HUDEP-2 (cell line): Measurements from ENCODE around the gene SEMG1.
A peak's percentile ranks its signal among the peaks of the same experiment; 100 is the strongest.

Source experiments
- DNase-seq, 76 experiments: peaks; one replicate each; lab custom pipeline; 2025; ENCODE audit not compliant: unreplicated experiment in 76 of 76; lab: John Stamatoyannopoulos, UW

The SEMG1 gene, protein sequence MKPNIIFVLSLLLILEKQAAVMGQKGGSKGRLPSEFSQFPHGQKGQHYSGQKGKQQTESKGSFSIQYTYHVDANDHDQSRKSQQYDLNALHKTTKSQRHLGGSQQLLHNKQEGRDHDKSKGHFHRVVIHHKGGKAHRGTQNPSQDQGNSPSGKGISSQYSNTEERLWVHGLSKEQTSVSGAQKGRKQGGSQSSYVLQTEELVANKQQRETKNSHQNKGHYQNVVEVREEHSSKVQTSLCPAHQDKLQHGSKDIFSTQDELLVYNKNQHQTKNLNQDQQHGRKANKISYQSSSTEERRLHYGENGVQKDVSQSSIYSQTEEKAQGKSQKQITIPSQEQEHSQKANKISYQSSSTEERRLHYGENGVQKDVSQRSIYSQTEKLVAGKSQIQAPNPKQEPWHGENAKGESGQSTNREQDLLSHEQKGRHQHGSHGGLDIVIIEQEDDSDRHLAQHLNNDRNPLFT

GRCh38 chr20:45206725-45207124, at the start of gene SEMG1:
Gene SEMG1 (plus strand): TSS chr20:45207033. CDS start chr20:45207054, 21 bp downstream.
- DNase-seq = peak in 9 of 76 experiments; percentile 6 to 55 (median 17)

- no peak for DNase-seq
These were observed 48.9 kb upstream of the SEMG1 start for GRCh38 chr20:45157962-45158361.

DNA sequence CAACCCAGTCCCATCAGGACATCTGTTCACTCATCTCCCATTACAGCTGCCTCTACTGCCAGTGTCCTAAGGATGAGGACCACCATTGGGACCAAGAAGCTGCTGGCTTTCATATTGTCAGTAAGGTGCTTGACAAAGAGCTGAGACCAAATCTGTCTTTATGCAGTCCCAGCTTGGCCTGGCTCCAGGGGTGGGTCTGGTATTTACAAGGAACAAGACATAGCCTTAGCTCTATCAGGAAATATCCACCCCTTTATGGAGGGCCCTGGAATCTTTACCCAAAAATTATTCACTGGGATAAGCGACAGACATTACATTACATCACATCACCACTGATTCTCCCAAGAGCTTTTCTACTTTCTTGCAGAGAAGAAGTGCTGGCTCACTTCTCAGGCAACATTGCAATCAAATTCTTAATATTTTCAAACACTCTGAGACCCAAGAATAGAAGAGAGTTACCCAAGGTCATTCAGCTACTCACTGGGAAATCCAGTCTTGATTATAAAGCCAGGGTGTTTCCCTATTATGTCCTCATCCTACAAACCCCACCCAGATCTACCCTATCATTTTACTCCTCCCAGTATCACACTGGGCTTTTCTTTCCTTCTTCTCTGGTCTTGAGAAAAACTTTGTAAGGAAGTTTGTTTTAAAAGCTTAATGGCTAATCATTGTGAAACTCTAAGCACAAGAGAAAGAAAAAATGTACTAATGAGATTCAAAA, 43.6 kb upstream of the SEMG1 start:
- DNase-seq = no peak

- DNase-seq = no peak
These were observed 41.9 kb upstream of the SEMG1 start for GRCh38 chr20:45164906-45165305.

DNA sequence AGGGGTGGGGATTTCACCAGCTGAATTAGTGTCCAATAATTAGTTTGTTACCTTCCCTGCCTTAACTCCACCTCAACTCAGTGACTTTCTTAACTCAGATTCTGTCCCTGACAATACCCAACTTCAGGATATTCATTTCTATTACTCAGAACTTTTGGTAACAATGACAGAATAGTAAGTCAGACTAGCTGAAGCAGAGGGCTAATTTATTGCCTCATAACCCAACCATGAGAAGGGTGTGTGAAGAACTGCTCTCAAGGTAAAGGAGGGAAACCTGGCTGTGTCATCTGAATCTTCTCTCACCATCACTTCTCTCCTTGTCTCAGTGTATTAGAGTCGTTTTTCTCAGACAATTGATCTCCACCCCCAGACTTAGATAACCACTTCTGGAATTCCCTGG, 33.3 kb upstream of the SEMG1 start:
- no peak for DNase-seq

DNA sequence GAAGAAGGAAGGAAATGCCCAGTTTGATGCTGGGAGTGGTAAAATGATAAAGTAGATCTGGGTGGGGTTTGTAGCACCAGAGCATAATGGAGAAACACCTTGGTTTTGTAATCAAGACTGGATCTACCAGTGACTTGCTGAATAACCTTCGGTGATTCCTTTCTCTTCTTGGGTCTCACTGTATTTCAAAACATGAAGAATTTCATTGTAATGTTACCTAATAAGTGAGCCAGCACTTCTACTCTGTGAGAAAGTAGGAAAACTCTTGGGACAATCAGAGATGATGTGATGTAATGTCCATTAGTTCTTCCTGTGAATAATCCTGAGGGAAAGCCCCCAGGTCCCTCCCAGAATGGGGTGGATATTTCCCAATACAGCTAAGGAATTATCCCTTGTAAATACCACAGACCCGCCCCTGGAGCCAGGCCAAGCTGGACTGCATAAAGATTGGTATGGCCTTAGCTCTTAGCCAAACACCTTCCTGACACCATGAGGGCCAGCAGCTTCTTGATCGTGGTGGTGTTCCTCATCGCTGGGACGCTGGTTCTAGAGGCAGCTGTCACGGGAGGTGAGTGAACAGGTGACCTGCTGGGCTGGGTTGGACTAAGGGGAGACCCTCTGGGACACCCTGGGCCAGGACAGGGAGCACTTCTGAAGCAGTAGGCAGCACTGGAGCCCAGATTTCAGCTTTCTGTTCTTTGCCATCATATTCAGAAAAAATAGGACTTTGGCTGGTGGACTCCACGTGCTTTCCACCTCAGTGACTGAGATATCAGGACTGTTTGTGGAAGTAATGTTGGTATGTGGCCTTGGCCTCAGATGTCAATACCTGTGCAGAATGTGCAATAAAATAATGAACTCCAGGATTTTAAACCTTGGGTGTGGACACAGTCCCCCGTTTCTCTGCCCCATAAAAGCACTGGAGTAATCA, 32.1 kb upstream of the SEMG1 start, which contains the start of gene PI3:
Gene PI3 (plus strand): TSS at position 469 of the 931 bp plus-strand sequence. CDS start 21 bp downstream, at position 490.
- no peak for DNase-seq

- no peak for DNase-seq
These were observed 30.1 kb upstream of the SEMG1 start for GRCh38 chr20:45176526-45177267.

- DNase-seq = no peak
These were observed 27.7 kb upstream of the SEMG1 start for GRCh38 chr20:45179166-45179565.

DNA sequence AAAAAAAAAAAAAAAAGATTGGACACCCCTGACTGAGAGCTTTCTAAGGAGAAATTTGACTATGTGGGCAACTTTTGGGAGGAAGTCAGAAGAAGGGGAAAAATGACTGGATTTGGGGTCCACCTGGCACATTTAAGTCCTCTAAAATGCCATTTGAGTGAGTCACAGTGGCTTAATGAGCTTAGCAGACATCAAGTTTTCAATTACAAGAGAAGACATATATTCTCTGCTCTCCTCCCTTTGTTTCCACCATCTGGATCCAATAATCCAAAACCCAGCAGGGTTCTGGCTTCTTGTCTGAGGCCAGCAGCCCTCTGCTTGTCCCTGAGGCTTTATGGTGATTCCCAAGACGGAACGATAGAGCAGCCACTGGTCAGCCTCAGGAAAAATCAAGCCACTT, 25.2 kb upstream of the SEMG1 start:
- no peak for DNase-seq

GRCh38 chr20:45183084-45183483, 23.7 kb upstream of the SEMG1 start:
- no peak for DNase-seq

- no peak for DNase-seq
These were observed 19.1 kb upstream of the SEMG1 start for GRCh38 chr20:45187693-45188092.

GRCh38 chr20:45189067-45189609, 17.7 kb upstream of the SEMG1 start:
- no peak for DNase-seq

- DNase-seq = no peak
These were observed 17.0 kb upstream of the SEMG1 start for GRCh38 chr20:45189861-45190260.

- no peak for DNase-seq
These were observed 14.9 kb upstream of the SEMG1 start for GRCh38 chr20:45191926-45192325.

- no peak for DNase-seq
These were observed 13.5 kb upstream of the SEMG1 start for GRCh38 chr20:45193331-45193730.

- no peak for DNase-seq
These were observed 3.1 kb downstream of the SEMG1 start for GRCh38 chr20:45209924-45210323.

GRCh38 chr20:45211569-45212474, 5.0 kb downstream of the SEMG1 start:
- no peak for DNase-seq

GRCh38 chr20:45212836-45213235, 6.0 kb downstream of the SEMG1 start:
- no peak for DNase-seq

DNA sequence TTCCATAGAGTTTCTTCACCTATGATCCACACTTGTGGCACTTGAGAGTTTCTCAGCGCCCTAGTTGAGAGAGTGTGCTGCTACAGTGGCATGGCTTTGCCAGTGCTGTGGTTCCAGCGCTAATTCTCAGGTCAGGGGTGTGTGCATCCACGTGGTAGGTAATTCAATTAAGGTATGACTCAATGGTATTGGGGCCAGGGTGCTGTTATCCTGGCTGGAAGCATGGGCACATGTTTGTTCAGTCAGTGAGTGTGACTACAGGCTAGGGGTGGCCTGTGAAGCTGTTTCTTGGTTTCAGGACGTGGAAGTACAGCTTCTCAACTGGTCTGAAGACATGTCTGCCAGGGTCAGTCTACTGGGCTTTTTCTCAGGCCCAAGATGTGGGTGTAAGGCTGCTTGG, 11.3 kb downstream of the SEMG1 start:
- DNase-seq = no peak
